AG04450 (cell line): Measurements from ENCODE around the gene TRIM8. TPM values are rescaled to one million over a fixed set of nuclear protein-coding genes. Genes with fewer than 3 reads are reported as not detected.

Source experiments
- CTCF ChIA-PET: fragments of 300-600, 350-600 bp; formaldehyde crosslinking; extraction: SDS; loops from one replicate; lab custom pipeline; 2022; ENCODE audit warnings: antibody characterized with exemption, inconsistent platforms; lab: Charles Lee
- POLR2A ChIA-PET: fragments of 350-600 bp; formaldehyde crosslinking; extraction: SDS; loops from one replicate; lab custom pipeline; 2021; ENCODE audit warnings: antibody characterized with exemption, inconsistent platforms; lab: Yijun Ruan, JAX
- DNase-seq: peaks from one replicate; pipeline ENCODE4 v3.0.0-alpha.2; 2011; ENCODE audit warnings: low read depth, low spot score
- H3K27ac ChIP-seq: one replicate; pipeline ENCODE4 v1.5.1; 2012; ENCODE audit warnings: low read depth, low read length, control low read depth
- H3K27me3 ChIP-seq: one replicate; pipeline ENCODE4 v1.6.0; 2012; ENCODE audit warnings: low read length; ENCODE audit not compliant: control insufficient read depth, insufficient read depth
- H3K4me3 ChIP-seq: 2 replicates; pipeline ENCODE4 v1.5.1; 2011; ENCODE audit warnings: mild to moderate bottlenecking, low read depth, low read length, control low read depth
- H3K9me3 ChIP-seq: 2 replicates; pipeline ENCODE4 v1.5.1; 2012; ENCODE audit warnings: low read length; ENCODE audit not compliant: control insufficient read depth, insufficient read depth
- CTCF ChIP-seq: IDR thresholded peaks from 2 replicates; pipeline ENCODE4 v1.5.1; 2011; ENCODE audit warnings: low read depth, low read length, control low read depth, inconsistent platforms
- polyA plus RNA-seq: library from polyadenylated mRNA; depleted of rRNA; stranded (reverse); fragments of >200 nt; gene quantifications from 2 replicates; pipeline ENCODE4 v1.2.3, GENCODE V29; 2011

TRIM8 gene
- polyA plus RNA-seq, 1 experiment, result 66.8 TPM

DNA sequence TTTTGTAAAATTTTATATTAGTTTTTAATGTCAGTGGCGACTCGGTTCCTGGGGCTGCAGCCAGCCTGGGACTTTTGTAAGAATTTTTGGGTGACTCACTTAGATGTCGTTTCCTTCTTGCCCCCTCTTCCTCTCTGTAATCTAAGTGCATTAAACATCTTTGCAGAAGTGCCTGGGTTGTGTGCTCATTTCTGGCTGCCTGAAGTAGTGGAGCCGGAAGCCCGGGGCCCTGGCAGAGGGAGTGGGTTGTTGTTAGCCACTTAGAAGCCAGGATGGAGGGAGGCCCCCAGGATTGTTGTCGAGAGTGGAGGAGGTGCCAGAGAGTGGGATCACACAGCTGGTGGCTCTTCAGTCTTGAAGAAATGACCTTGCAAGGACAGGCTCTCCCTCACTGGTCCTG lies 11.0 kb upstream of the TRIM8 start:
- TF ChIP-seq CTCF, result no peak
- Histone ChIP-seq H3K27ac (peak overlapping the region; percentile 88), H3K27me3 (no peaks in the 10 kb centered on the region), H3K4me3 (no peak overlapping the region), H3K9me3 (no peaks in the 10 kb centered on the region; the same call in 1 of the 2 replicates)
- POLR2A ChIA-PET, result interaction anchor here (1.5 to 2.1 kb wide), 3 partner anchors 9 to 31 kb away, joined by 3 to 5 read pairs (median 4); no protein-coding TSS in a partner anchor
- no peak for DNase-seq
- CTCF ChIA-PET, result no interaction called here

GRCh38 chr10:102633848-102634247 lies 10.4 kb upstream of the TRIM8 start:
- no peak for DNase-seq

GRCh38 chr10:102634686-102635085 lies 9.6 kb upstream of the TRIM8 start:
- ChIA-PET CTCF (no interaction called here), POLR2A (no interaction called here)
- Histone ChIP-seq H3K9me3 (no peaks in the 10 kb centered on the region; the same call in 1 of the 2 replicates), H3K4me3 (no peak overlapping the region), H3K27me3 (no peaks in the 10 kb centered on the region), H3K27ac (no peak overlapping the region)
- no peak for DNase-seq
- no peak for TF ChIP-seq CTCF

More at GRCh38 chr10:102633848-102634247, 10.4 kb upstream of the TRIM8 start:
- no peak overlapping the region for H3K4me3 ChIP-seq
- ChIA-PET POLR2A (interaction anchor here (1.8 to 2.1 kb wide), 2 partner anchors 29 to 32 kb away, joined by 3 to 4 read pairs; no protein-coding TSS in a partner anchor), CTCF (no interaction called here)
- no peaks in the 10 kb centered on the region for H3K27me3 ChIP-seq
- peak overlapping the region; percentile 88 for H3K27ac ChIP-seq
- no peaks in the 10 kb centered on the region; the same call in 1 of the 2 replicates for H3K9me3 ChIP-seq
- TF ChIP-seq CTCF, result no peak

- H3K9me3 ChIP-seq, result no peaks in the 10 kb centered on the region
- H3K4me3 ChIP-seq, result no peak overlapping the region
- H3K27me3 ChIP-seq, result no peaks in the 10 kb centered on the region
- no peak for TF ChIP-seq CTCF
- CTCF ChIA-PET, result no interaction called here
- no peak overlapping the region for H3K27ac ChIP-seq
- POLR2A ChIA-PET, result no interaction called here
- no peak for DNase-seq
These were observed 8.9 kb upstream of the TRIM8 start for GRCh38 chr10:102635377-102635776.

DNA sequence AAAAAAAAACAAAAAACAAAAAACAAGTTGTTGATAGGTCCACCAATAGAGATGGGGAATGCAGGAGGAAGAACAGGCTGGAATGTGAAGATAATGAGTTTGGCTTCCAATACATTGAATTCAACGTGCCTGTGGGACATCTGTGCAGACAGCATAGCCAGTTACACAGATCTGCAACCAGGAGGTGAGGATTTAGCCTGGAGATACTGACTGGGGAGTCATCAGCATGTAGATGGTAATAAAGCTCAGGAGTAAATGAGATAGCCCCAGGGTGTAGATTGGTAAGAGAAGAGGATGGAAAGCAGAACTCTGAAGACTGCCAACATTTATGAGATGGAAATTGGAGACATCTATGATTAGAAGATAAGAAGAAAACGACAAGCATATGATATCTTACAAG lies 4.7 kb upstream of the TRIM8 start:
- CTCF ChIA-PET, result no interaction called here
- DNase-seq, result no peak
- POLR2A ChIA-PET, result interaction anchor here (0.6 kb wide), 1 partner anchor 71 kb away, joined by 3 read pairs; no protein-coding TSS in a partner anchor

More for the DNA sequence above, 4.7 kb upstream of the TRIM8 start:
- no peak overlapping the region for H3K4me3 ChIP-seq
- no peak for TF ChIP-seq CTCF
- no peaks in the 10 kb centered on the region for H3K27me3 ChIP-seq
- H3K9me3 ChIP-seq, result no peaks in the 10 kb centered on the region
- H3K27ac ChIP-seq, result no peak overlapping the region
